Fibroblast of skin of left quadriceps (primary cell): ENCODE measurements around the gene TPO.

Source experiments
- DNase-seq, 2 experiments: peaks; one replicate each; pipeline ENCODE4 v3.0.0-alpha.2; 2013; ENCODE audit warnings: low read depth in 2 of 2

TPO gene

DNA sequence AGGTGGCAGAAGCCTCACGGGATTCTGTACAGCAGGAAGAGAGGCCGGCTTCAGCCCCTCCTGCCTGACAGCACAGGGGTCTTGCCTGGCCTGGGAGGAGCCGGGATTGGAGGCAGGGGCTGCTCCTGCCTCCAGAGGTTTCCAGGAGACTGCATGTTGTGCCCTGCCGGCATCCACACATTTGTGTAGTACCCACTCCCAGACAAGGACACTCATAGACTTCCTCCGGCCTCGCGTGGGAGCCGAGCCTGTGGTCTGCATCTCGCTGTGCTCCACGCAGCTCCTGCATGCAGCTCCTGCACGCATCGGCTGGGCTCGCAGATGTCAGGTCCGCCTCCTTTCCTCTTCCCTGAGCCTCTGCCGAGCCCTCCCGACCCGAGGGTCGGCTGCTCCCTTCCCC is 34.7 kb downstream of the TPO start:
- no peak for DNase-seq

DNA sequence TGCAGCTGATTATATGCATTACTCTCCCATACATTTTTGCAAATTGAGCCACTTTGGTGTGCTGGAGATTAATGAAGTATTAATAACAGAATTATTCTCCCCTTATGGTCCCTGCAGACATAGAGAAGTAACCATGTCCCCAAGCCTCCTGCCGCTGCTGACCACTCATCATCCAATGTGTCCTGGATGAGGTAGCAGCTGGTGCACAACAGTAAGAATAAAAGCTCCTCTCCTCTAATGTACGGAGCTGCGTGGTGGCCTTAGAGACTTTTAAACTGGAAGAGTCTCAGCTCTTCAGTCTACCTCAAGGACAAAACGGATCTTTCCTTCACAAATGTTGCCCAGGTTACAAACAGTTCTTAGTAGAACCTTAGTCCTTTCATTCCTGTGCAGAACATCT is 37.7 kb downstream of the TPO start:
- no peak for DNase-seq

DNA sequence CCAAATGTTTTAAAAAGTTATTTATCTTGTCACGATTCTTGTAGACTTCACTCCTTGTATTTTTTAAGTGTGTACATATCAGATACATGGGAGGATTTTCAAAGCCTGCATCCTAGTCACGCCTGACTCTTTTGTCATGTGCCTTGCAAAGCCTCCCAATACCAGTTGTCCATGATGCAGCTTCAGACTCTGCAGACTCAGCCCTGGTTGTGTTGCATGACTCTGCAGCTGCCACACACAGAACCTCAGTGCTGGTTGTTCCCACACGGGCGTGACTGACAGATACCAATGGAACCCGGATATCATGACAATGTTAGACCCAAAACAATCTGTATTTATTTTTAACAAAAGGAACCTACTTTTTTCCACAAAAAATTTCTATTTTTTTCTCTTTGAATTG is 38.2 kb downstream of the TPO start:
- no peak for DNase-seq

DNA sequence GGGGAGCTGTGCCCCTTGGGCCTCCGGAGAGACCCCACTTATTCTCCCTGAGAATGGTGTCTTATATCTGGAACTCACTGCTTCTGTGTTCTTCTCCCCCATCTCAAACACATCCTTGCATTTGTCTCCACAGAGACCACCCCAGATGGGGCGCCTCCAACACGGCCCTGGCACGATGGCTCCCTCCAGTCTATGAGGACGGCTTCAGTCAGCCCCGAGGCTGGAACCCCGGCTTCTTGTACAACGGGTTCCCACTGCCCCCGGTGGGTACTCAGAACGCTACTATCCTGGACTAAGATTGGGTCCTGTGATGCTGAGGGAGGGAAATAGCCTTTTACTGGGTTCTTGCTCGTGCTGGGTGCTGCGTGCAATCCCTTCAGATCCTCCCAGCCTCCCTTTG is 40.3 kb downstream of the TPO start:
- no peak for DNase-seq

DNA sequence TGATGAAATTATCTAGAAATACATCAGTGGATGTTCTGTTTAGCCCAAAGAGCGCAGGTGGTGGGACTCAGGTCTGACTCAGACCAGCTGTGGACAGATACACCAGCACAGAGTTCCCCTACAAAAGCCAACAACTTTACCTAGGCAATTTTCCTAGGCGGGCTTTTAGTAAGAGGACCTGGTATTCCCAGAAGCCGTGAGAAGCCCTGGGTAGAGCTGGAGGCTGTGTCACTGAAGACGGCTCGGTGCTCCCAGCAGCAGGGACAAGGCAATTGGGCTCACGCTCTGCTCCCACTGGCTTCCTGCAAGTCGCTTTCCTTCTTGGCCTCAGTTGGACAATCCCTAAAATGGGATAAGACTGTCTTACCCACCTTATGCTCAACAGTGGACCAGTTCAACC is 41.1 kb downstream of the TPO start:
- DNase-seq: no peak

DNA sequence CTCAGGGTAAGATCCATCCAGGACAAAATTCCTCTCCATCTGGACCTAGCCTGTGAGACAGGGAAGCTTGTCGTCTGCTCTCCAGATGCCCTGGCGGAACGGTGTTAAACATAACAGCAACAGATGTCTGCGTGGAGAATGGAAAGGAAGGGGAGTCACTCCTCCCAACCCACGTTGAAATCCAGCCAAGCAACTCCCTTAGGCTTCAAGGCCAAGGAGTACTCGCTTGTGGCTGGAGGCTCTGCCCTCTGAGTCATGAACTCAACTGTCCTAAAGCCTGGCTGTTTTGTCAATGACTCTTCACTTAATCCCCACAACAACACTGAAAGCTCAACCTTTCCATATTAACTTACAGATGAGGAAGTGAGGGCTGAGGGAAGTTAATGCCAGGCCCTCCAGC is 42.2 kb downstream of the TPO start:
- DNase-seq: no peak

DNA sequence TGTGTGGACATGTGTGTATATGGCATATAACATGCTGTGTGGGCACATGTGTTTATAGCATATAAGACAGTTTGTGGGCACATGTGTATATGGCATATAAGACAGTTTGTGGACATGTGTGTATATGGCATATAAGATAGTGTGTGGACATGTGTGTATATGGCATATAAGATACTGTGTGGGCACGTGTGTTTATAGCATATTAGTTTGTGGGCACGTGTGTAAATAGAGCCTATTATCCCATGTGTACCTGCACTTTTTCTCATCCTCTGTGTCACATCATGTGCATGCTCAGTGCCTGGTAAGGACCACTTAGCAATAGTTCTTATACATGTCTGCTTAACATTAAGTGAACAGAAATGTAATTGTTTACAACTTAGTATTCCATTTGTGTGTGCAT is 45.2 kb downstream of the TPO start:
- DNase-seq: no peak

DNA sequence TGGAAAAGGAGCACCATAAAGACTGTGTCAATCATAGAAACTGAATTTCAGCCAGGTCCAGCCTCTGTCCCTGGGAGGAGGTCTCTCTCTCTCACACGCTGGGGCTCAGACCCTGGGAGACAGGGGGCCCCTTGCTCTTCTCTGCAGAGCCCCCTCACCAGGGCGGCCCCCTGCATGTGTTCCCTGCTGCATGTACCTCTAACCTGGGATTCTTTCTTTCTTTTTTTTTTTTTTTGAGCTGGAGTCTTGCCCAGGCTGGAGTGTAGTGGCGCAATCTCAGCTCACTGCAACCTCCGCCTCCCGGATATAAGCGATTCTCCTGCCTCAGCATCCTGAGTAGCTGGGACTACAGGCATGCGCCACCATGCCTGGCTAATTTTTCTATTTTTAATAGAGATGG is 46.5 kb downstream of the TPO start:
- no peak for DNase-seq

DNA sequence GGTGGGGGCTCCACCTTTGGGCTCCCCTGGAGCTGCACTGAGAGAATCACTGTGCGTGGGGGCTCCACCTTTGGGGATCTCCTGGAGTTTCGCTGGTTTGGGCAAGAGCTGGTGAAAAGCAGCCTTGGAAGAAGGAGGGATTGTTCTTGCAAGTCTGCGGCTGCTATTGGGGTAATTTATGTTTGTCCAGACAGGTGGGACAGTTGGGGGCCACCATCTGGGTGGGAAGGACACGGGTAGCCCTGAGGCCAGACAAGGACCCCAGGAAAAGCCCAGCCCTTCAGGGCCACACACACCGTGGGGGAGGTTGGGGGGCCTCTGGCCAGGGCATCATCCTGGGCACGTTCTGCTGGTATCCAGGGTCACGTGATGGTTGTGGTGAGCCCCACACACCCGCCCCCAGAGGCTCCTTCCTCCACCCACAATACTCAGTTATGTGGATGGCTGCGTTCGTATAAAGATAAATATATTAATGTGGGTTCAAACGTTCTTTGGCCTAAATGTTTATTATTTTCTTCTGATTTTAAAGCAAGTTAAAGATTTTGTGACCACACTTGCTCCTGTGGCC is 47.7 kb downstream of the TPO start:
- DNase-seq: no peak

DNA sequence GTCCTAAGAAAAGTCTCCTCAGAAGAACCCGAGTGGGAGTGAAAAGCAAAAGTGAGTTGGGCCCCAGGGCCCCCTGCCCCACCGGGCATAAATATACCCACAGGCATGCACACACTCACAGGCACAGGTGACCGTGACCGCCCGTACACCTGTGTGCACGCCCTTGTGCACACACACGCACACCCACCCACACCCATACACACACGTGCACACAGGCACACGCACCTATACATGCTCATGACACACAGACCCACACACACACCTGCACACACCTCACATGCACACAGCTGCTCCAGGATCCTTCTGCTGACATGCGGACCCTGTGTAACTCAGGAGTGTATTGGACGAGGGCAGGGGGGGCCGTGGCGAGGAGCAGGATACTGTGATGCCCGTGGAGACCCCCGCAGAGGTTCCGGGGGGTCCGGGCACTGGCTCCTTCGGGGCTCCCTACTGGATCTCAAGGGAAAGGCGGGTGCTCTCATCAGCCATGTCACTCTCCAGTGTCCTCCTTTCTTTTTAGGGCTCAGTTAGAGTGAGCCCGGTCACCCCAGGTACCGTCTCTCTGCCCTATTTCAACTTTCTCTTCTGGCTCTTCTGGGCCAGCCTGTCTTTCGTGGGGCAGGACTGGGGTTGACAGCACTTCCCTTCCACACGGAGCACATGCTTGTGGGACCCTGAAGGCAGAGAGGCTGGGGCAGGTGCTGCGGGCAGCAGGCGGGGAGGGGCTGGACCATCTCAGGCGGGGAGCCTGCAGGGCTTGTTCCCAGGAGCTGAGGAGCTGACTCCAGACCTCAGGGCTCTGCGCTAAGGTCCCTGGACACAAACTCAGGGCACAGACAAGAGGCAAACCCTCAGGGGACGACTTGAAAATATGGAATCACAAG is 48.5 kb downstream of the TPO start:
- no peak for DNase-seq

DNA sequence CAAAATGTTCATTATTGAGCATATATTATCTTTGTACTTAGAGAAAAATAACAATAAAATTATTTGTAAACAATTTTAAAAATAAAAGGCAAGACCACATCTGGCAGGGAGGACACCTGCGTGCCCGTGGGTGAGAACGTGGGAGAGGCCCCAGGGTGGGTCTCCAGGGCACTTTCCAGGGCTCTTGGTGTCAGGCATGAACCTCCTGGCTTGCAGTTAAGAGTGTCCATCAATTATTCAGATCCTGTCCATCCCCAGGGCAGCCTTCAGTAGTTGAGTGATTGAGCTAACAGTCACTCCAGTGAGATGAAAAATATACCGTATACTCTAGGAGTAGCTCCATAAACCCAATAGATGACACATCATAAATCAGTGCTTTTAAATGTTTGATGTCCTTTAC is 49.7 kb downstream of the TPO start:
- DNase-seq: no peak

DNA sequence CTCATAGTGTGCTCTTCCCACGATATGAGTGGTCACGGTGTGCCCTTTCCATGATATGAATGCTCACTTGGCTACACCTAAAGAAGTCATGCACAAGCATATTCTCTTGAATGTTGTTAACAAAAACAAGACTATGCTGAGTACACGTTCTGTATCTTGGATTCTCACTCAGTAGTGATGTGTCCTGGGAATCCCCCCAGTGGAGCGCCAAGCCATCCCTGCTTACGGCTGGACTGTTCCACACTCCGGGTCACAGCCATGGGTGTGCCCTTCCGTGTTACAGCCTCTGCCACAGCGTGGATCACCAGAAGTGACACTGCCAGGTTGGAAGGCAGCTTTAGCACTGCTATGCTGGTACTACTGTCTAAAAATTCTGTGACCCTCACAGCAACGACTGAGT is 59.1 kb downstream of the TPO start:
- DNase-seq: no peak

DNA sequence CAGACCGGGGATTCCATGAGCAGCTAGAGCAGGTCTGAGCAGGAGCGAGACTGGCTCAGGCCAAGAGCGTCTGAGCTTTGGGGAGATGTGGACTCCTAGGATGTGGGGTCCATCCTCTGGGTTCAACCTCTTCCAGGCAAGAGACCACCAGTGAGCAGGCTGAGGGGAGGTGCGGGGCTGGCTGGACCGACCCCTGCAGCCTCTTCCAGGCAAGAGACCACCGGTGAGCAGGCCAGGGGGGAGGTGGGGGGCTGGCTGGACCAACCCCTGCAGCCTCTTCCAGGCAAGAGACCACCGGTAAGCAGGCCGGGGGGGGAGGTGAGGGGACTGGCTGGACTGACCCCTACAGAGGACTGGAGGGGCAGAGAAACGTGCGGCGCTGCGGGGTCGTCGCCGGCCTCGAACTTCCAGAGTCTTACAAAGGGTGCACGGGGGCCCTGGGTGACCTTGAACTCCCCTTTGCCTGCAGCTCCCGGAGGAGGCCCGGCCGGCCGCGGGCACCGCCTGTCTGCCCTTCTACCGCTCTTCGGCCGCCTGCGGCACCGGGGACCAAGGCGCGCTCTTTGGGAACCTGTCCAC is 63.4 kb downstream of the TPO start:
- no peak for DNase-seq

DNA sequence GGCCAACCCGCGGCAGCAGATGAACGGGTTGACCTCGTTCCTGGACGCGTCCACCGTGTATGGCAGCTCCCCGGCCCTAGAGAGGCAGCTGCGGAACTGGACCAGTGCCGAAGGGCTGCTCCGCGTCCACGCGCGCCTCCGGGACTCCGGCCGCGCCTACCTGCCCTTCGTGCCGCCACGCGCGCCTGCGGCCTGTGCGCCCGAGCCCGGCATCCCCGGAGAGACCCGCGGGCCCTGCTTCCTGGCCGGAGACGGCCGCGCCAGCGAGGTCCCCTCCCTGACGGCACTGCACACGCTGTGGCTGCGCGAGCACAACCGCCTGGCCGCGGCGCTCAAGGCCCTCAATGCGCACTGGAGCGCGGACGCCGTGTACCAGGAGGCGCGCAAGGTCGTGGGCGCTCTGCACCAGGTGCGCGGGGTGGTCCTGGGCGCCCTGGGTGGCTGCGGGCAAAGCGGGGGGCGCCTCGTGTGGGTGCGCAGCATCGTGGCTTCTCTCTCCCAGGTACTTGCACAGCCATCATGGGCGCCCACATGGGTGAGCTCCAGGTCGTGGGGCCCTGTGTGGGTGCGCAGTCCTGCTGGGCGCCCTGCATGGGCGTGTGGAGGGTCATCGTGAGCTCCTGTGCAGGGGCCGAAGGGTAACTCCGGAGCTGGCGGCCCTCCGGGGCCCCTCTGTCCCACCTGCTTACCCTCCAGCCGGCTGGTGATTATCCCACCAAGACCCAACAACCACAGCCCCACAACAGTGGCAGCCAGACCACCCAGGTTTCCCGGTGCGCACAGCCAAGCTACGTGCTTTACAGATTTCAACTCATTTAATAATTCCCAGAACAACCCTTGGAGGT is 64.2 kb downstream of the TPO start:
- no peak for DNase-seq

DNA sequence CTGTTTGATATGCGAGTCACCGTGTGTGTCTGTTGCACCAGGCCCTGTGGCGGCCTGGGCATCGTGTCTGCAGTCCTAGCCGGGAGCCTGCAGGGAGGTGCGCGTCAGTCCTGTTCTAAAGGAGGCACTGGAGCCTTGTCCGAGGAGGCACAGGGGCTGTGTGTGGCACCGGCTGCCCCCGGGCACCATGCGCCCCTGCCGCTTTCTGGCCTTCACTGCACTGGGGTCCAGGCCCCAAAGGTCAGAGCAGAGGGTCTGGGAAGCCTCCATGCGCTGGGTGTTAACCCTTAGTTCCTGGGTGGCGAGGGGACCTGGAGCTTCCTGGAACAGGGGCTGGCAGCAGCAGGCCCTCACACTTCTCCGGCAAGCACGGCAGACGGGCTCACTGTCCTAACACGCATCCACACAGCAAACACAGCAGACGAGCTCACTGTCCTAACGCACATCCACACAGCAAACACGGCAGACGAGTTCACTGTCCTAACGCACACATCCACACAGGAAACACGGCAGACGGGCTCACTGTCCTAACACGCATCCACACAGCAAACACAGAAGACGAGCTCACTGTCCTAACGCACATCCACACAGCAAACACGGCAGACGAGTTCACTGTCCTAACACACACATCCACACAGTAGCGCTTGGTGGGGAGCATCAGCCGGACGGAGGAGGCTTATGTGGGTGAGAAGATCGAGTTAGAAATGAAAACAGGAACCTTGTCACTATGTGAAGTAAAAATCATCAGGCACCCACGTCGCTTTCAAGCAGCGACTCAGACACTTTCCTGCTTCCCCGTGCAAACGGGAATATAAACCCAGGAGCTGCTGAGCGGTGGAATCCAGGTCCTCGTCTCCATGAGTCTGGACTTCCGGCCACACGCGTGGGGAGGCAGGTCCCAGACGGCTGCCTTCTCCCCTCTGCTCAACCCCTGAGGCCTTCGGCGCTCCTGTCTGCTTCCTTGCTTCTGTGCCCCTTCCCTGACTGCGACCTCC is 65.3 kb downstream of the TPO start:
- DNase-seq: no peak

DNA sequence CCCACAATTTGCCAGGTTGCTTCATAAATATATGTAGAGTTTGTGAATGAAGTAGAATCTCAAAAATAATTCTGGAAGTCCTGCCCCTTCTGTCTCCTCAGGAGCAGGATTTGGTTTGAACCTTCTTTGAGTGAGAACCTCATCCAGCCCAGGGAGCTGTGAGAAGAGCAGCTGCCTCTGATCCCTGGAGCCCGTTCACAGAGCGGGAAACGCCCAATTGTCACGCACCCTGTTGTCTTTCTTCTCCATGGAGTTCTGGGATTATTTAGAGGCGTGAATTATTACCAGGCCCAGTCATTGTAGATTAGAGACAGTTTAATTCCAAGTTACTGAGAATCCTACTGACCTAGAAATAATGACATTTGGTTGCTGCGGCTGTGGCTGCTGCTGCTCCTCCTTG is 66.1 kb downstream of the TPO start:
- no peak for DNase-seq

DNA sequence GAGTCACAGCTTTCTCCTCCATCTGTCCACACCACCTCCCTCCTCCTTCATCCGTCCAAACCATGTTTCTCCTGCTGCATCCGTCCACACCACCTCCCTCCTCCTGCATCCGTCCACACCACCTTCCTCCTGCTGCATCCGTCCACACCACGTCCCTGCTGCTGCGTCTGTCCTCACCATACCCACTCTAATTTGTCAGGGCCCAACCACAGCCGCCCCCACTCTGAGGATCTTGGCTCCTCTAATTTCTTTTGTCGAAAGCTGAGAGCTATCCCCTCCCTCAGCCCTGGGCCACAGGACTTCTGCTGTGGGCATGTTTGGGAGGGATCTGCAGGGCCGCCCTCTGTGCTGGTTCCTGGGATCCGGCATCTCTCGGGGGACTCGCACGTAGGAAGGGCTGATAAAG is 67.4 kb downstream of the TPO start:
- no peak for DNase-seq

DNA sequence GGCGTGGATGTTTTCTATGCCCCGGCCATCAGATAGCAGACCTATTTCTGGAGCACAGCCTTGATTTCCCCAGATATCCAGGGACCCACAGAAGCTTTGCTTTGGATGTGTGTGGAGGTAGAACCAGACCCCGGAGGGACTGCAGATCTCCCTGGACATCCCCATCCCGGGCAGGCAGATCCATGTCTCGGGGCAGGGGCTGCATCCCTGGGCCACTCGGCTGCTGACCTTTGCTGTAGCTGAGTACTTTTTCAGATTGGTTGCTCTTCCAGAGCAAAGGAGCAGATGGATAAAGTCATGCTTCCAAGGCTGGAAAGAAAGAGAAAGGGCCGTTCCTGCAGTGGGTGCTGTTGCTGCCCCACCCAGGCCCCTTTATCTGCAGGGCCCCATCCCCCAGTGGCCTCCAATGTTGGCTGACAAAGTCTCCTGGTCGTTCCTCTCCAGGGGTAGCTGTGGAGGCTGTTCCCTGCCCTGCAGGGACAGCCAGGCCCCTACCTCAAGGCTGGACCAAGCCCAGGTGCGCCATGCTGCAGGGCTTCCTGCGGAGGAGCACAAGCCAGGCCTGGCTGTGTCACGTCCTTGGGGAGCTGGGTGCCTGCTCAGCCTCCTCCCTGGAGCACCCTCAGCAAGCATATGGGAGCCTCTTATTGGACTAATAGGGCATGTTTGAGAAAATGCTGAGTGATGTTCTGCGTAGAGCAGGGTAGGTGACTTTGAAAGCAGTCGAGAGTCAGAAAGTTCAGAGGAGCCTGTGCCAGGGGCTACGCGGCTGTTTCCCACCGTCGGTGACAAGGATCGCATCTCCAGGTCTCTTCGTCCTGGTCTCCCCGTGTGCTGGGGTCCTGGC is 68.4 kb downstream of the TPO start:
- no peak for DNase-seq

DNA sequence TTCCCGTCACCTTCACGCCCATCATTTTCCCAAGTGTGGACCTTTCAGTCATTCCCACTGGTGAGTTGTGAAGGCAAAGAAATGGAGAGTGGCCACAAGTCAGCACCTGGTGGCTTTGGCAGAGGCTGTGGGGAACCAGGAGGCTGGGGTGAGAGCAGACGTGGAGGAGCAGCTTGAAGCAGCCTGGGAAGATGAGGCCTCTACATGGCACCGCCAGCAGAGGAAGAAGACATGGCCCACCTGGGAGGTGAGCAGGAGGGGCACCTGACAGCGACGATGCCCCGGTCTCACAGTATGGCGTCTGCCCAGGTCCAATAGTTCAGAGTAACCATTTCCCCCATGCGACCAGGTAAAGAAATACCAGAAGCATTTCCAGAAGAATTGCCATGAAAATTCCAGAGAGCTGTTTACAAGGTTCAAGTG is 69.0 kb downstream of the TPO start:
- no peak for DNase-seq

DNA sequence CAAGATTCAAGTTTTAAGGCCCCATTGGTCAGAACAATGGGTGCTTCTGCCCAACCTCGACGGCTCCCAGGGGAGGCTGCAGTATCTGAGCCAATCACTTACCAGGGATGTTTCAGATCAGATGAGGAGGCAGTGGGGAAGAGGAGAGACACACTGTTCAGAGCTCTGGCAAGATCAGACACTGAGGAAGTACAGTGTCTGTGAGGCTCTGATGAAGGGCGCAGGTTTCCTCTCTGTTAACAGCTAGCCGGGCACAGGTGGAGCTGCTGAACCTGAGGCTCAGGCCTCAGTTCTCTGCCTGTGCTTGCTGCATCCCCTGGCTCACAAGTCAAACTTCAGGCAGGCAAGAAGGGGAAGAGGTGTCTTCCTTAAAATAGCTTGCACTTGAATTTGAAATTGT is 69.7 kb downstream of the TPO start:
- no peak for DNase-seq
